ENCODE data around the gene RASAL2.

GRCh38 chr1:178266113-178266512, 172.2 kb downstream of the RASAL2 start:
- no peak for TF ChIP-seq POLR2AphosphoS5 (IDR thresholded peaks at IDR 0.05; ENCODE audit: low read depth, low read length)
- TF ChIP-seq POLR2A (IDR thresholded peaks at IDR 0.05; ENCODE audit: low read depth, low read length) = no peak
- no peak for TF ChIP-seq TAF1 (IDR thresholded peaks at IDR 0.05; ENCODE audit: low read depth, low read length)
- TF ChIP-seq SPI1 (IDR thresholded peaks at IDR 0.05; ENCODE audit: low read depth, low read length) = no peak

Measured in GM12891 (cell line).